A673 (cell line): Measurements from ENCODE around the gene CADPS2. TPM values are rescaled to one million over a fixed set of nuclear protein-coding genes. Genes with fewer than 3 reads are reported as not detected.

Experiments used
- BruUV-seq: library from RNA; stranded (reverse); fragments of 400-500 nt; replicated peaks from 2 replicates; lab custom pipeline; 2021; lab: Mats Ljungman, UMichigan
- CTCF ChIA-PET: fragments of 300-600 bp; sonication (Branson Sonifier 250); formaldehyde crosslinking; loops from one replicate; lab custom pipeline; 2022; ENCODE audit warnings: antibody characterized with exemption; lab: Charles Lee
- POLR2A ChIA-PET: fragments of 300-600 bp; sonication (Branson Sonifier 250); formaldehyde crosslinking; loops from one replicate; lab custom pipeline; 2022; ENCODE audit warnings: antibody characterized with exemption; ENCODE audit not compliant: low non-redundant PET; lab: Charles Lee
- DNase-seq: peaks from one replicate; pipeline ENCODE4 v3.0.0-alpha.2; 2015; ENCODE audit warnings: low spot score
- H3K27ac ChIP-seq: fragments of 200-600 bp; sonication (generic); 2 replicates; pipeline ENCODE4 v1.5.1; 2016; ENCODE audit warnings: mixed run types, low read depth, mild to moderate bottlenecking, mixed read lengths, antibody characterized with exemption, low read length; ENCODE audit not compliant: poor library complexity, severe bottlenecking
- H3K27me3 ChIP-seq: fragments of 200-600 bp; sonication (generic); replicated peaks from 2 replicates; pipeline ENCODE4 v1.6.1; 2017; ENCODE audit warnings: mixed run types, low read depth, mild to moderate bottlenecking, mixed read lengths, antibody characterized with exemption, low read length; ENCODE audit not compliant: insufficient read depth, poor library complexity
- H3K36me3 ChIP-seq: fragments of 200-600 bp; sonication (generic); 2 replicates; pipeline ENCODE4 v1.6.1; 2016; ENCODE audit warnings: mixed run types, mild to moderate bottlenecking, mixed read lengths, antibody characterized with exemption, low read length; ENCODE audit not compliant: insufficient read depth, poor library complexity, severe bottlenecking
- H3K4me1 ChIP-seq: fragments of 200-600 bp; sonication (generic); 2 replicates; pipeline ENCODE4 v1.6.1; 2017; ENCODE audit warnings: mixed run types, mild to moderate bottlenecking, mixed read lengths, antibody characterized with exemption, low read length; ENCODE audit not compliant: insufficient read depth, poor library complexity, severe bottlenecking
- H3K4me3 ChIP-seq: fragments of 200-600 bp; sonication (generic); 2 replicates; pipeline ENCODE4 v1.5.1; 2016; ENCODE audit warnings: low read depth, mixed run types, mild to moderate bottlenecking, mixed read lengths, low read length; ENCODE audit not compliant: poor library complexity, severe bottlenecking
- H3K9me3 ChIP-seq: fragments of 200-600 bp; sonication (generic); 2 replicates; pipeline ENCODE4 v1.6.1; 2016; ENCODE audit warnings: mixed run types, low read depth, mild to moderate bottlenecking, mixed read lengths, antibody characterized with exemption, low read length; ENCODE audit not compliant: poor library complexity, severe bottlenecking
- EZH2 ChIP-seq: fragments of 200-600 bp; sonication (generic); IDR thresholded peaks from 2 replicates; pipeline ENCODE4 v1.6.1; 2017; ENCODE audit warnings: borderline replicate concordance, low read depth, mild to moderate bottlenecking, mixed read lengths, antibody characterized with exemption, low read length; ENCODE audit not compliant: poor library complexity, severe bottlenecking
- intact Hi-C: fragments of 100-400 bp; cut with micrococcal nuclease; formaldehyde crosslinking; loops from one replicate; pipeline ENCODE4 v1.10.0; 2022; ENCODE audit not compliant: unreplicated experiment
- total RNA-seq: library from RNA; stranded (reverse); gene quantifications from 2 replicates; pipeline ENCODE4 v1.2.3, GENCODE V29; 2021
- TF ChIP-seq, protein P1 (sequence below): fragments of 300-800, 200-600 bp; sonication (generic); conservative IDR thresholded peaks from 2 replicates; pipeline ENCODE4 v1.5.1; 2017; ENCODE audit warnings: low read depth, mild to moderate bottlenecking, antibody characterized with exemption, low read length, moderate library complexity, mixed read lengths

Gene CADPS2
- total RNA-seq, 1 experiment from 2014 or later: 81.3 TPM

DNA sequence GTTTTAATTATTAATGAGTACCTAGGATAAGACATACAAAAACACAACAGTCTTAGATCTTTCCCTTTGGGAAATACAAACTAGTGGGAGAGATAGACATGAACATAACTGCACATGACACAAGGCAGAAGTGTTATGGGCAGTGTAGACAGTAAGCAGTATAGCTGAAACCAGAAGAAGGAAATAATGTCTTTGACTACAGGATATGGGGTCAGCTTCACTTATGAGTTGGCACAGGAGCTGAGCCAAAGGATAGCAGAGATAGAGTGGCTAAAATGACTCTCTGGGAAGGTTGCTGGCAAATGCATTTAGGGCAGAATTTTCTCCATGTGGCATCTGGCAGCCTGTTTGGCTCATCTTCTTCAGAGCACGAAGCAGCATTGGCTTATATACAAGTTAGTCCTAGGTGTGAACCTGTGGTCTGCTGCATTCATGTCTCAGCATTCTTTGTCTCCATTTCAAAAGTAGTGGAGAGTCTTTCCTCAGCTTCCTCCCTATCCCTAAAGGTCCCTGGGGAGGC is 521.4 kb downstream of the CADPS2 start:
- Histone ChIP-seq H3K4me1 (peaks cover under 1% of the 10 kb centered on the region), H3K4me3 (no peak overlapping the region), H3K27me3 (no peaks in the 10 kb centered on the region), H3K27ac (no peak overlapping the region), H3K36me3 (no peaks in the 10 kb centered on the region), H3K9me3 (no peaks in the 10 kb centered on the region)
- ChIA-PET CTCF (no interaction called here), POLR2A (no interaction called here)
- intact Hi-C loops: no loop called here
- no peak for DNase-seq
- TF ChIP-seq EZH2: no peak
- TF ChIP-seq, protein P1, sequence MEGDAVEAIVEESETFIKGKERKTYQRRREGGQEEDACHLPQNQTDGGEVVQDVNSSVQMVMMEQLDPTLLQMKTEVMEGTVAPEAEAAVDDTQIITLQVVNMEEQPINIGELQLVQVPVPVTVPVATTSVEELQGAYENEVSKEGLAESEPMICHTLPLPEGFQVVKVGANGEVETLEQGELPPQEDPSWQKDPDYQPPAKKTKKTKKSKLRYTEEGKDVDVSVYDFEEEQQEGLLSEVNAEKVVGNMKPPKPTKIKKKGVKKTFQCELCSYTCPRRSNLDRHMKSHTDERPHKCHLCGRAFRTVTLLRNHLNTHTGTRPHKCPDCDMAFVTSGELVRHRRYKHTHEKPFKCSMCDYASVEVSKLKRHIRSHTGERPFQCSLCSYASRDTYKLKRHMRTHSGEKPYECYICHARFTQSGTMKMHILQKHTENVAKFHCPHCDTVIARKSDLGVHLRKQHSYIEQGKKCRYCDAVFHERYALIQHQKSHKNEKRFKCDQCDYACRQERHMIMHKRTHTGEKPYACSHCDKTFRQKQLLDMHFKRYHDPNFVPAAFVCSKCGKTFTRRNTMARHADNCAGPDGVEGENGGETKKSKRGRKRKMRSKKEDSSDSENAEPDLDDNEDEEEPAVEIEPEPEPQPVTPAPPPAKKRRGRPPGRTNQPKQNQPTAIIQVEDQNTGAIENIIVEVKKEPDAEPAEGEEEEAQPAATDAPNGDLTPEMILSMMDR: no peak
- BruUV-seq: no TSS peak

DNA sequence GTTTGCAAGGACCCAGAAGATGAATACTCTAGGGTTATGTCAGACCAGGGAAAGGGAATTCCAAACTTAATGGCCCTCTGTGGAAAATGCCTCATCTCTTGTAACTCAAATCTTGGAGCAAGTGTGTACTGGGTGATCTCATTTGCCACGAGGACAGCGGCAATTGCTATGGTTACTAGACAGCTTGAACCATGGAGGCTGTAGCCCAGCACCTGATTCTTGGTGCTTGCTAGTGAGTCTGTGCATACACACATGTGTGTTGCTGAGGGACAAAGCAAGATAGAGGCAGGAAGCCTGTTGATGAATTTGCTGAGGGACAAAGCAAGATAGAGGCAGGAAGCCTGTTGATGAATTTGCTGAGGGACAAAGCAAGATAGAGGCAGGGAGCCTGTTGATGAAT is 523.1 kb downstream of the CADPS2 start:
- no TSS peak for BruUV-seq
- CTCF ChIA-PET: no interaction called here
- H3K9me3 ChIP-seq: no peaks in the 10 kb centered on the region
- TF ChIP-seq, protein P1: no peak
- no peak for TF ChIP-seq EZH2
- intact Hi-C loops: no loop called here
- no peaks in the 10 kb centered on the region for H3K4me1 ChIP-seq
- no peak overlapping the region for H3K4me3 ChIP-seq
- DNase-seq: no peak
- H3K36me3 ChIP-seq: no peaks in the 10 kb centered on the region
- POLR2A ChIA-PET: no interaction called here
- no peak overlapping the region for H3K27ac ChIP-seq
- H3K27me3 ChIP-seq: no peaks in the 10 kb centered on the region

DNA sequence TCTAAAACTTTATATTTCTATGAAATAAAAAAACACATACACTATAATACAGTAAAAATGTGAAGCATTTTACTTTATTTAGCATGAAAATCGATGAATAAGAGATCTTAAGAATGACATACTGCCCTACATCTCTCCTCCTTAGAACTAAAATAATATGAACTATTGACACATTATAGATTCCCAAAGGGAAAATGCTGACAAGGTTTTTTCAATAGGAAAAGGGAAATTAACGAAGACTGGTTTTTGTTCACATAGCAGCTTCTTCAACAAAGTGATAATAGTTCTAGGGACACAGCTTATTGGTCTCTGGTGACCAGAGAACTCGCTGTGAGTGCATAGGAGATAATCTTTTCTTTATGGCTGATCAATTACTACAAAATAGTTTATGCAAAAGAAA is 523.8 kb downstream of the CADPS2 start:
- no peaks in the 10 kb centered on the region for H3K9me3 ChIP-seq
- no peaks in the 10 kb centered on the region for H3K4me1 ChIP-seq
- H3K27ac ChIP-seq: no peak overlapping the region
- H3K36me3 ChIP-seq: no peaks in the 10 kb centered on the region
- no peak overlapping the region for H3K4me3 ChIP-seq
- ChIA-PET POLR2A (no interaction called here), CTCF (no interaction called here)
- BruUV-seq: no TSS peak
- intact Hi-C loops: no loop called here
- no peak for DNase-seq
- no peaks in the 10 kb centered on the region for H3K27me3 ChIP-seq
- TF ChIP-seq EZH2: no peak
- TF ChIP-seq, protein P1: no peak
